Panc1 (cell line): ENCODE measurements around the gene NACAD. TPM values are rescaled to one million over a fixed set of nuclear protein-coding genes. Genes with fewer than 3 reads are reported as not detected.

Experiments
- ATAC-seq: fragments of 200-7000 bp; cut with Tn5 transposase; 2 replicates; pipeline ENCODE4 v1.9.1; 2020; ENCODE audit warnings: mild to moderate bottlenecking, moderate library complexity
- BruUV-seq: library from RNA; stranded (reverse); fragments of 400-500 nt; replicated peaks from 2 replicates; lab custom pipeline; 2021; lab: Mats Ljungman, UMichigan
- CTCF ChIA-PET: fragments of 300-600 bp; sonication (Branson Sonifier 250); formaldehyde crosslinking; loops from one replicate; lab custom pipeline; 2022; ENCODE audit warnings: antibody characterized with exemption; lab: Charles Lee
- POLR2A ChIA-PET: fragments of 300-600 bp; sonication (Branson Sonifier 250); formaldehyde crosslinking; loops from one replicate; lab custom pipeline; 2022; ENCODE audit warnings: antibody characterized with exemption; lab: Charles Lee
- DNase-seq: peaks from one replicate; pipeline ENCODE4 v3.0.0-alpha.2; 2010; ENCODE audit warnings: low read depth, low spot score
- H3K27ac ChIP-seq: 2 replicates; pipeline ENCODE4 v1.5.1; 2011; ENCODE audit warnings: mild to moderate bottlenecking, low read length, inconsistent platforms
- H3K27me3 ChIP-seq: fragments of 200-500 bp; sonication (Bioruptor generic); 2 replicates; pipeline ENCODE4 v1.6.0; 2014; ENCODE audit warnings: low read length, inconsistent platforms; ENCODE audit not compliant: control insufficient read depth, insufficient read depth
- H3K36me3 ChIP-seq: fragments of 200-500 bp; sonication (Bioruptor generic); 2 replicates; pipeline ENCODE4 v1.5.1; 2014; ENCODE audit warnings: inconsistent platforms, mild to moderate bottlenecking, low read length, moderate library complexity; ENCODE audit not compliant: control insufficient read depth, insufficient read depth
- H3K4me1 ChIP-seq: 2 replicates; pipeline ENCODE4 v1.5.1; 2011; ENCODE audit warnings: inconsistent platforms, mild to moderate bottlenecking, low read length, moderate library complexity; ENCODE audit not compliant: control insufficient read depth, insufficient read depth
- H3K4me3 ChIP-seq, 2 experiments: 2 replicates each; pipeline ENCODE4 v1.5.1; 2011 to 2012; ENCODE audit warnings: low read depth in 2 of 2, low read length in 2 of 2, mild to moderate bottlenecking in 2 of 2, inconsistent platforms in 1 of 2, moderate library complexity in 1 of 2
- H3K9me3 ChIP-seq: fragments of 200-500 bp; sonication (Bioruptor generic); 2 replicates; pipeline ENCODE4 v1.5.1; 2014; ENCODE audit warnings: low read depth, mild to moderate bottlenecking, inconsistent platforms, low read length, moderate library complexity; ENCODE audit not compliant: control insufficient read depth, insufficient read depth
- POLR2AphosphoS5 ChIP-seq: IDR thresholded peaks from 2 replicates; pipeline ENCODE4 v1.6.1; 2012; ENCODE audit warnings: mild to moderate bottlenecking, low read depth, low read length, moderate library complexity
- SIN3A ChIP-seq: IDR thresholded peaks from 2 replicates; pipeline ENCODE4 v1.6.1; 2012; ENCODE audit warnings: low read depth, mild to moderate bottlenecking, low read length, moderate library complexity, borderline replicate concordance; ENCODE audit not compliant: insufficient read depth
- TCF7L2 ChIP-seq: IDR thresholded peaks from 2 replicates; pipeline ENCODE4 v1.6.1; 2011; ENCODE audit warnings: mild to moderate bottlenecking, low read depth, low read length, inconsistent platforms
- in situ Hi-C: cut with HindIII; loops from 2 replicates; pipeline ENCODE4 v1.10.0; 2016; ENCODE audit warnings: low sequenced_read_pairs, low pct_unique_long_range_greater_than_20kb
- intact Hi-C: fragments of 100-400 bp; cut with micrococcal nuclease; formaldehyde crosslinking; loops from one replicate; pipeline ENCODE4 v1.10.0; 2022; ENCODE audit not compliant: unreplicated experiment
- total RNA-seq: library from RNA; stranded (reverse); gene quantifications from one replicate; pipeline ENCODE4 v1.2.1, GENCODE V29; 2021; ENCODE audit not compliant: unreplicated experiment
- TF ChIP-seq, protein P1 (sequence below): fragments of 450-650 bp; IDR thresholded peaks from 2 replicates; pipeline ENCODE4 v1.5.1; 2017; ENCODE audit warnings: mild to moderate bottlenecking
- TF ChIP-seq, protein P2 (sequence below), 2 experiments: IDR thresholded peaks; 2 replicates each; pipeline ENCODE4 v1.6.1; 2011 to 2012; ENCODE audit warnings: low read depth in 2 of 2, control low read depth in 1 of 2, low read length in 1 of 2, mild to moderate bottlenecking in 1 of 2, moderate library complexity in 1 of 2; ENCODE audit not compliant: insufficient read depth in 1 of 2

The NACAD gene
- total RNA-seq, 1 experiment from 2014 or later = 5.3 TPM

DNA sequence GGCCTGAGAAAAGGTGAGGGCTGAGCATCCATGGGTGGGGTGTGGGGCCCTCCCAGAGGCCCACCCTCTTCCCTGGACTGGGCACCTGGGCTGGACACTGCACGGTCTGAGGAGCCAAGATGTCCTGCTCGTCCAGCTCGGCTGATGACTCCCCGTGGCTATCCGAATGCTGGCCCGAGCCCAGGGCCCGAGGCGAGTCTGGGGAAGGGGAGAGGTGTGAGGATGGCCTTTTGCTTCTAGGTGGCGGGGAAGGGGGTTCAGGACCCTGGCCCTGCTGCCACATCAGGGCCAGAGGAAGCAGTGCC, 7.1 kb downstream of the NACAD start:
- CTCF ChIA-PET = no interaction called here
- Histone ChIP-seq H3K9me3 (no peaks in the 10 kb centered on the region), H3K4me3 (no peak overlapping the region), H3K27ac (no peak overlapping the region), H3K36me3 (peaks cover 2% of the 10 kb centered on the region; the same call in 1 of the 2 replicates), H3K27me3 (no peaks in the 10 kb centered on the region), H3K4me1 (no peaks in the 10 kb centered on the region)
- no TSS peak for BruUV-seq
- ATAC-seq (no peak), DNase-seq (no peak)
- TF ChIP-seq, protein P1, sequence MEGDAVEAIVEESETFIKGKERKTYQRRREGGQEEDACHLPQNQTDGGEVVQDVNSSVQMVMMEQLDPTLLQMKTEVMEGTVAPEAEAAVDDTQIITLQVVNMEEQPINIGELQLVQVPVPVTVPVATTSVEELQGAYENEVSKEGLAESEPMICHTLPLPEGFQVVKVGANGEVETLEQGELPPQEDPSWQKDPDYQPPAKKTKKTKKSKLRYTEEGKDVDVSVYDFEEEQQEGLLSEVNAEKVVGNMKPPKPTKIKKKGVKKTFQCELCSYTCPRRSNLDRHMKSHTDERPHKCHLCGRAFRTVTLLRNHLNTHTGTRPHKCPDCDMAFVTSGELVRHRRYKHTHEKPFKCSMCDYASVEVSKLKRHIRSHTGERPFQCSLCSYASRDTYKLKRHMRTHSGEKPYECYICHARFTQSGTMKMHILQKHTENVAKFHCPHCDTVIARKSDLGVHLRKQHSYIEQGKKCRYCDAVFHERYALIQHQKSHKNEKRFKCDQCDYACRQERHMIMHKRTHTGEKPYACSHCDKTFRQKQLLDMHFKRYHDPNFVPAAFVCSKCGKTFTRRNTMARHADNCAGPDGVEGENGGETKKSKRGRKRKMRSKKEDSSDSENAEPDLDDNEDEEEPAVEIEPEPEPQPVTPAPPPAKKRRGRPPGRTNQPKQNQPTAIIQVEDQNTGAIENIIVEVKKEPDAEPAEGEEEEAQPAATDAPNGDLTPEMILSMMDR = no peak
- no peak for TF ChIP-seq TCF7L2
- TF ChIP-seq POLR2AphosphoS5 = no peak
- TF ChIP-seq, protein P2, sequence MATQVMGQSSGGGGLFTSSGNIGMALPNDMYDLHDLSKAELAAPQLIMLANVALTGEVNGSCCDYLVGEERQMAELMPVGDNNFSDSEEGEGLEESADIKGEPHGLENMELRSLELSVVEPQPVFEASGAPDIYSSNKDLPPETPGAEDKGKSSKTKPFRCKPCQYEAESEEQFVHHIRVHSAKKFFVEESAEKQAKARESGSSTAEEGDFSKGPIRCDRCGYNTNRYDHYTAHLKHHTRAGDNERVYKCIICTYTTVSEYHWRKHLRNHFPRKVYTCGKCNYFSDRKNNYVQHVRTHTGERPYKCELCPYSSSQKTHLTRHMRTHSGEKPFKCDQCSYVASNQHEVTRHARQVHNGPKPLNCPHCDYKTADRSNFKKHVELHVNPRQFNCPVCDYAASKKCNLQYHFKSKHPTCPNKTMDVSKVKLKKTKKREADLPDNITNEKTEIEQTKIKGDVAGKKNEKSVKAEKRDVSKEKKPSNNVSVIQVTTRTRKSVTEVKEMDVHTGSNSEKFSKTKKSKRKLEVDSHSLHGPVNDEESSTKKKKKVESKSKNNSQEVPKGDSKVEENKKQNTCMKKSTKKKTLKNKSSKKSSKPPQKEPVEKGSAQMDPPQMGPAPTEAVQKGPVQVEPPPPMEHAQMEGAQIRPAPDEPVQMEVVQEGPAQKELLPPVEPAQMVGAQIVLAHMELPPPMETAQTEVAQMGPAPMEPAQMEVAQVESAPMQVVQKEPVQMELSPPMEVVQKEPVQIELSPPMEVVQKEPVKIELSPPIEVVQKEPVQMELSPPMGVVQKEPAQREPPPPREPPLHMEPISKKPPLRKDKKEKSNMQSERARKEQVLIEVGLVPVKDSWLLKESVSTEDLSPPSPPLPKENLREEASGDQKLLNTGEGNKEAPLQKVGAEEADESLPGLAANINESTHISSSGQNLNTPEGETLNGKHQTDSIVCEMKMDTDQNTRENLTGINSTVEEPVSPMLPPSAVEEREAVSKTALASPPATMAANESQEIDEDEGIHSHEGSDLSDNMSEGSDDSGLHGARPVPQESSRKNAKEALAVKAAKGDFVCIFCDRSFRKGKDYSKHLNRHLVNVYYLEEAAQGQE (IDR thresholded peaks at IDR 0.05; ENCODE audit: insufficient read depth in 1 of 2, low read depth in 2 of 2, low read length in 1 of 2) = no peak
- no peak for TF ChIP-seq SIN3A
- intact Hi-C loops = loop anchor here (2.0 kb wide), 1 partner anchor 55 kb away; no protein-coding TSS in a partner anchor
- in situ Hi-C loops = no loop called here
- POLR2A ChIA-PET = no interaction called here

DNA sequence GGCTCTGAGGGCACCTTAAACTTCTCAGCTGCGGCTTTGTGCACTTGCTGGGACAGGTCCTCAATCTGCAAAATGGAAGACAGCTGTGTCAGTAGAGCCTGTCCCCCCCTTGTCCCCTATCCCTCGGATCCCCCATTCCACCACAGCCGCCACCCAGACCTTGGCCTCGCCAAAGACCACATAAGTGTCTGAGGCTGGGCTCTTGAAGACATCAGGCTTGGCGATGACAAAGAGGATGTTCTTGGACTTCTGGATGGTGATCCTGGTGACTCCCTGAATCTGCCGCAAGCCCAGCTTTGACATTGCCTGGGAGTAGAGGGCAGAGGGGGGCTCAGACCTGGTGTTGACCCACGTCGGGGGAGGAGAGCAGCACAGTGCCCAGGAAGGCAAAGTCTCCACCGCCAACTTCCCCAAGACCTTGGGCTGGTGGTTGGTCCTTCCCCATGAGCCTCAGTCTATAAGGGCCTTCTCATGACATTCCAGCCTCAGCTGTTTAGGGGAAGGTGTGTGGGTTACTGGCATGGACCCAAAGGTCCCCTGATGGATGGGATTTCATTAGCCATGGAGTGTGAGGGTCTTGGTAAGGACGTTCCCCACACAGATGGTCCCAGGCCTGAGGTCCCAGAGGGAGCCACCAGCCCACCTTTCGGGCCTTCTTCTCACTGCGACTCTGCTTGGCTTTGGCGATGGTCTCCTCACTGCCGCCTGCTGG, 7.7 kb downstream of the NACAD start:
- Histone ChIP-seq H3K9me3 (no peaks in the 10 kb centered on the region), H3K27me3 (no peaks in the 10 kb centered on the region), H3K36me3 (peaks cover 5% of the 10 kb centered on the region; the same call in 1 of the 2 replicates), H3K4me3 (no peak overlapping the region), H3K27ac (no peak overlapping the region), H3K4me1 (no peaks in the 10 kb centered on the region)
- BruUV-seq = no TSS peak
- ChIA-PET CTCF (interaction anchor here (1.1 kb wide), 1 partner anchor 55 kb away, joined by 6 read pairs; no protein-coding TSS in a partner anchor), POLR2A (no interaction called here)
- ATAC-seq = no peak; the same call in 1 of the 2 replicates
- in situ Hi-C loops = no loop called here
- intact Hi-C loops = loop anchor here (2.0 kb wide), 1 partner anchor 56 kb away; no protein-coding TSS in a partner anchor
- no peak for DNase-seq
- TF ChIP-seq SIN3A = no peak
- TF ChIP-seq, protein P2 (IDR thresholded peaks at IDR 0.05; ENCODE audit: insufficient read depth in 1 of 2, low read depth in 2 of 2, low read length in 1 of 2) = no peak
- TF ChIP-seq TCF7L2 = no peak
- TF ChIP-seq, protein P1 = no peak
